HG03095 (cell line): ENCODE results near the gene B4GALT5.
A peak's percentile ranks its signal among the peaks of the same experiment; 100 is the strongest.

Experiments
- ATAC-seq: cut with Tn5 transposase; IDR thresholded peaks from one replicate; pipeline ENCODE4 v1.9.1; 2021; ENCODE audit warnings: moderate library complexity; ENCODE audit not compliant: unreplicated experiment

The B4GALT5 gene

GRCh38 chr20:49610691-49611538 is 102.8 kb downstream of the B4GALT5 start:
- ATAC-seq = no peak

GRCh38 chr20:49608752-49609670 is 104.7 kb downstream of the B4GALT5 start:
- ATAC-seq = peak; percentile 52

DNA sequence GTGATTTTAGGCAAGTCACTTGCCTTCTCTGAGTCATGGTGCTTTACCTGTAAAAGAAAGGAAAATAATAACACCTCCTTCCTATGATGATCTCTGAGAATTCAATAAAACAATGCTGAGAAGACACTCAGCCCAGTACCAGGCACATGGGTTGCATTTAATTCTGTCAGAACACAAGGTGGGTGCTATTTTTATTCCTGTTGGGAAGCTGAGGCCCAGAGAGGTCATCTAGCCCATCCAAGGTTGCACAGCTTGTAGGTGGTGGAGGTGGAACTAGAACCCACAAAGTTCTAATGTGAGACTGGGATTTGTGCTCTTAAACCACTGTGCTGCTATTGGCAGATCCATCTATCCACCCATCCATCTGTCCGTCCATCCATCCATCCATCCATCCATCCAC is 106.1 kb downstream of the B4GALT5 start:
- ATAC-seq = no peak

- no peak for ATAC-seq
Observed at GRCh38 chr20:49603209-49603627, 110.5 kb downstream of the B4GALT5 start.

GRCh38 chr20:49602345-49603208 is 111.1 kb downstream of the B4GALT5 start:
- no peak for ATAC-seq

GRCh38 chr20:49601153-49601924 is 112.3 kb downstream of the B4GALT5 start:
- ATAC-seq = no peak

GRCh38 chr20:49599746-49600113 is 113.9 kb downstream of the B4GALT5 start:
- ATAC-seq = no peak

DNA sequence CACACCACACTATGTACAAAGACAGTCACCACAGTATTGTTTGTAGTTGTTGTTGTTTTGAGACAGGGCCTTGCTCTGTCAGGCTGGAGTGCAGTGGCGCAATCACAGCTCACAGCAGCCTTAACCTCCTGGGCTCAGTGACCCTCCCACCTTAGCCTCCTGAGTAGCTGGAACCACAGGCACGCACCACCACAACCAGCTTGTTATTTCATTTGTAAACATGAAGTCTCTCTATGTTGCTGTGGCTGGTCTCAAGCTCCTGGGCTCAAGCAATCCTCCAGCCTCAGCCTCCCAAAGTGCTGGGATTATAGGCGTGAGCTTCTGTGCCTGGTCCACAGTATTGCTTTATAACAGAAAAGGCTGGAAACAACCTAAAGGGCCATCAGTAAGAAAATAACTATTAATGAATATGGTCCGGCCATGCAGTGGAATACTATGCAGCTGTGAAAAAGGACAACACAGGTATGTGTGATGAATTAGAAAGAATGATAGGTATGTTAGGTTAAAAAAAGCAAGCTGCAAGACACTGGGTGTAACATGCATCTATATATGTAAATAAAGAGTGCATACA is 115.8 kb downstream of the B4GALT5 start:
- no peak for ATAC-seq

DNA sequence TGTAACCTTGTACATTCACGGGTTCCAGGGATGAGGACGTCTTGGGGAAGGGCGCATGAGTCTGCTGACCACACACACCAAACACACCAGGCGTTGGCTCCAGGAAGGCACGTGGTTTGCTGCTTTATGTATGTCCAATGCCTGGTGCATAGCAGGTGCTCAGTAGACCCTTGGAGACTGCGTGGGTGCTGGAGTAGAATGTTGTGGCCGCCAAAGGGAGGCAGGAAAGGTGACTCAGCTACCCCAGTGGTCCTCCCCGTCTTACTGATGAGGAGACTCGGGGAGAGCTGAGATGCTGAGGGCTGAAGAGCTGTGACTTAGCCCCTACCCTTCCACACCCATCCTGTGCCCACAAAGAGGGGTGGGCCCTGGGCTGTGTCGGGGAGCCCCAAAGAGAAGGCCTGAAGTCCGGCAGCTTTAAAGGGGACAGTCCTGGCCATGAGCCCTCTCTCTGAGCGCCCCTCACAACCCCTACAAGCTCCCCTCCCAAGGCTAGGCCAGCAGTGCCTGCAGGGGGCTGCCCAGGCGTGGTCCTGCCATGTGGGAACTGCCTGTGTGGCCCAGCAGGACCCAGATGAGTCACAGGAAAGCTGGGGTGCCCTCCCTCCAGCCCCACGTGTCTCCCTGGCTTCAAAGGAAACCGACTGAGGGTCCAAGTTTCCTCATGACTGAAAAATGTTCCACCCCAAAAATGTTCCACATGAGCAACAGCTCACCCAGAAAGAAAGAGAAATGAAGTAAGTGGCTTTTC is 117.7 kb downstream of the B4GALT5 start:
- no peak for ATAC-seq

- ATAC-seq = no peak
Observed at GRCh38 chr20:49595346-49595745, 118.3 kb downstream of the B4GALT5 start.

GRCh38 chr20:49594931-49595315 is 118.8 kb downstream of the B4GALT5 start:
- ATAC-seq = no peak

GRCh38 chr20:49594143-49594930 is 119.3 kb downstream of the B4GALT5 start:
- ATAC-seq = no peak

DNA sequence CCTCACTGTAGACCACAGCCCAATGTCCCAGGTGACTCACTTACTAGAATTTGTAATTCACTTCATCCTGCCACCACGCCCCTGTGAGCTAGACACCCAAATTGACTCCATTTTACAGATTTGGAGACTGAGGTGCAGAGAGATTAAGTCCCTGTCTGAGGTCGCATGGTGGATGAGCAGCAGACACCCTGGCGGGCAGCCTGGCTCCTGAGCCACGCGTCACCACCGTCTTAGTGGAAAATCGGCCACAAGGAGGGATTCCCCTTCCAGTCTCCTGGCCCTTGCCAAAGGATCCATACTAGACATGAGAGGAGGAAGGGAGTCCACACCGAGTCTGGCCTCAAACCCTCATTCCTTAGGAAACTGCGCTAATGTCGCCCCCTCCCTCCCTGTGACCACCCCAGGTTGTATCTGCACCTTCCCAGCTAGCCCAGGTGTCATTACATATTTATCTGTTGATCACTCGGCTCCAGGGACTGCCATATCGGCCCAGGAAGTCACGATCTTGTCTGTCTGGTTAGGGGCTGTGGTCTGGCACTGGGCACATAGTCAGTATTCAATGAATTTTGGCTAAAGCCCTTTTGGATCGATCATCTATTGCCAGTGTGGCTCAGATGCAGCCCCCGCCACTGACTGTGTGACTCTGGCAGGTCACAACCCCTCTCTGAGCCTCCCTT is 120.1 kb downstream of the B4GALT5 start:
- ATAC-seq = no peak

DNA sequence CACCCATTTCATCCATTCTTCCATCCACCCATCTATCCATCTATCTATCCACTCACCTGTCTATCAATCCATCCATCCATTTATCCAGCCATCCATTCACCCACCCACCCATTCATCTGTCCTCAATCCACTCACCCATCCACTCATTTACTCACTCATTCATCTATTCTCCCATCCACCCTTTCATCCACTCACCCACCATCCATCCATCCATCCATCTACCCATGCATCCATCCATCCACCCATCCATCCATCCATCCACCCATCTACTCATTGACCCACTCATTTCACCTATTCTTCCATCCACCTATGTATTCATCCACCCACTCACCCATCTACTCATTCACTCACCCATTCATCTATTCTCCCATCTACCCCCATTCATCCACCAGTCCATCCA is 121.6 kb downstream of the B4GALT5 start:
- no peak for ATAC-seq

GRCh38 chr20:49591217-49591865 is 122.3 kb downstream of the B4GALT5 start:
- no peak for ATAC-seq

DNA sequence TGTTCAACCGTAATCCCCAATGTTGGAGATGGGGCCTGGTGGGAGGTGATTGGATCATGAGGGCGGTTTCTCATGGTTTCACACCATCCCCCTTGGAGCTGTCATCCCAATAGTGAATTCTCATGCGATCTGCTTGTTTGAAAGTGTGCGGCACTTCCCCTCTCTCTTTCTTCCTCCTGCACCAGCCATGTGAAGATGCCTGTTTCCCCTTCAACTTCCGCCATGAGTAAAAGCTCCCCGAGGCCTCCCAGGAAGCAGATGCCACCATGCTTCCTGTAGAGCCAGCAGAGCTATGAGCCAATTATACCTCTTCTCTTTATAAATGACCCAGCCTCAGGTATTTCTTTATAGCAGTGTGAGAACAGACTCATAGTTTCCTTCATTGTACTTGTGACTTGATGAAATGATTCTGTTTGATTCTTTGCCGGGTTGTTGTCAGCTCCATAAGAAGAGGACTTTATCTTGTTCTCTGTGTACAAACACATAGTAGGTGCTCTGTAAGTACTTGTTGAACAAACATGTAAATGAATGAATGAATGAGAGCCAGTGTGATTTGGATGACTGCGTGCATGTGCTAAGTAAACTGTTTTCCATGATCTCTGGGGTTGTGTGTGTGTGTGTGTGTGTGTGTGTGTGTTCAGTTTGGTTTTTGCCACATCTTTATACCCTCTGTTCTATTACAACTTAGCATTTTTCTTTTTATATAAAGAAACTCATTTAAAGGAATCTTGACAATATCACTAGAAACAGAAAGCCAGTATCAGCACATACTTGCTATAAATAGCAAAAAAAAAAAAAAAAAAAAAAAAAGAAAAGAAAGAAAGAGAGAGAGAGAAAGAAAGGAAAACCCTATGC is 123.3 kb downstream of the B4GALT5 start:
- no peak for ATAC-seq
